ENCODE results near the gene PECR.
A peak's percentile ranks its signal among the peaks of the same experiment; 100 is the strongest.

The PECR gene

GRCh38 chr2:216021768-216022565 is 59.6 kb downstream of the PECR start:
- Mint-ChIP-seq H3K4me3 (no peak overlapping the region), H3K27me3 (ENCODE audit: low read depth) (peaks cover 5% of the 10 kb centered on the region), H3K27ac (no peak overlapping the region), H3K36me3 (ENCODE audit: low read depth) (no peaks in the 10 kb centered on the region), H3K9me3 (no peaks in the 10 kb centered on the region), H3K4me1 (no peaks in the 10 kb centered on the region)
- TF ChIP-seq CTCF (IDR thresholded peaks at IDR 0.05; ENCODE audit: unreplicated experiment in 3 of 3) = no peak

- no peak overlapping the region for H3K27ac Mint-ChIP-seq
- H3K27me3 Mint-ChIP-seq (ENCODE audit: low read depth) = peaks cover 11% of the 10 kb centered on the region
- no peaks in the 10 kb centered on the region for H3K9me3 Mint-ChIP-seq
- TF ChIP-seq CTCF (IDR thresholded peaks at IDR 0.05; ENCODE audit: unreplicated experiment in 3 of 3) = no peak
- H3K4me3 Mint-ChIP-seq = no peak overlapping the region
- peaks cover 19% of the 10 kb centered on the region for H3K4me1 Mint-ChIP-seq
- no peaks in the 10 kb centered on the region for H3K36me3 Mint-ChIP-seq (ENCODE audit: low read depth)
Measured at GRCh38 chr2:216018709-216019108, 62.9 kb downstream of the PECR start.

- no peaks in the 10 kb centered on the region for H3K36me3 Mint-ChIP-seq (ENCODE audit: low read depth)
- no peaks in the 10 kb centered on the region for H3K9me3 Mint-ChIP-seq
- H3K27ac Mint-ChIP-seq = no peak overlapping the region
- TF ChIP-seq CTCF (IDR thresholded peaks at IDR 0.05; ENCODE audit: unreplicated experiment in 3 of 3) = no peak
- no peak overlapping the region for H3K4me3 Mint-ChIP-seq
- peaks cover 28% of the 10 kb centered on the region for H3K4me1 Mint-ChIP-seq
- H3K27me3 Mint-ChIP-seq (ENCODE audit: low read depth) = peaks cover 11% of the 10 kb centered on the region
Measured at GRCh38 chr2:216017365-216017764, 64.2 kb downstream of the PECR start.

GRCh38 chr2:216016581-216016980 is 65.0 kb downstream of the PECR start:
- no peak overlapping the region for H3K4me3 Mint-ChIP-seq
- no peak for TF ChIP-seq CTCF (IDR thresholded peaks at IDR 0.05; ENCODE audit: unreplicated experiment in 3 of 3)
- H3K36me3 Mint-ChIP-seq (ENCODE audit: low read depth) = no peaks in the 10 kb centered on the region
- H3K9me3 Mint-ChIP-seq = no peaks in the 10 kb centered on the region
- H3K4me1 Mint-ChIP-seq = peaks cover 33% of the 10 kb centered on the region
- H3K27me3 Mint-ChIP-seq (ENCODE audit: low read depth) = peaks cover 11% of the 10 kb centered on the region
- H3K27ac Mint-ChIP-seq = no peak overlapping the region

GRCh38 chr2:216015722-216016464 is 65.7 kb downstream of the PECR start:
- no peak for TF ChIP-seq CTCF (IDR thresholded peaks at IDR 0.05; ENCODE audit: unreplicated experiment in 3 of 3)
- Mint-ChIP-seq H3K27ac (no peak overlapping the region), H3K4me3 (peak overlapping the region in 2 of 3 experiments; percentile 2 to 3), H3K4me1 (peaks cover 33% of the 10 kb centered on the region), H3K9me3 (no peaks in the 10 kb centered on the region), H3K36me3 (ENCODE audit: low read depth) (no peaks in the 10 kb centered on the region), H3K27me3 (ENCODE audit: low read depth) (peaks cover 11% of the 10 kb centered on the region)
